KBM-7 (cell line): ENCODE measurements around the gene KCNC1.

Experiments
- DNase-seq: peaks from one replicate; pipeline ENCODE4 v3.0.0-alpha.2; 2015
- in situ Hi-C: fragments of 300-500 bp; cut with MboI; formaldehyde crosslinking; loops from 2 replicates; pipeline ENCODE4 v1.14.3; 2020; ENCODE audit warnings: low sequenced_read_pairs, low pct_unique_long_range_greater_than_20kb, mixed read lengths

KCNC1 gene

DNA sequence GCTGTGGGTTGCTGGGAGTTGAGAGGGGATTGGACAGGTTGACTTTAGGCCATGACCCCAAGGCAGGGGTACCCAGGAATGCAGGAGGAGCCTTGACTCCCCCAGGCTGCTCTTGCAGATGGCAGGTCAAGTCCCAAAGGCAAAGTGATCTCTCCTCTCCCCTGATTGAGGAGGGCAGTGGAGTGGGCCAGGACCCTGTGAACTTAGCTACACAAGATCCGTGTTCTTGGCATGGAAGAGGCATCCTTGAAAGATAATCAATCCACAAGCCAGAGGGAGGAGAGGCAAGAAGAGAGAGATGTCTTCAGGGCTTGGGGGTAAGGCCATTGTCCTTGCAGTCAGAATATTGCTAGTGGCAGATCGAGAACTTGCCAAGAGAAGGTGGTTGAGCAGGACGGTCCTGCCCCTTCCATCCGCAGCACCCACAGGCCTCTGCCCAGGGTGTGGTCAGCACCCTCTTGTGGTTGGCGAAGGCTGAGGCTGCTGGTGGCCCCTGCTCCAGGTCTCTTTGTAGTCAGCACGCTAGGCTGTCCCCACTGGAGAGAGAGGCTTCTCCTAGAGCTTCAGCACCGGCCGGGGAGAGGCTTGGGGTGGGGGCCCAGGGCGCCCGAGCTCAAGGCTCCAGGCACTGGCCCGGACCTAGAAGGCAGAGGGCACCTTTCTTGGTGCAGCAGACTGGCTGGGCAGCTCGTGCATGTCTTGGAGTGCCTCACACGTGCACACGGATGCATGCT, 45.4 kb downstream of the KCNC1 start:
- in situ Hi-C loops = no loop called here
- DNase-seq = no peak

DNA sequence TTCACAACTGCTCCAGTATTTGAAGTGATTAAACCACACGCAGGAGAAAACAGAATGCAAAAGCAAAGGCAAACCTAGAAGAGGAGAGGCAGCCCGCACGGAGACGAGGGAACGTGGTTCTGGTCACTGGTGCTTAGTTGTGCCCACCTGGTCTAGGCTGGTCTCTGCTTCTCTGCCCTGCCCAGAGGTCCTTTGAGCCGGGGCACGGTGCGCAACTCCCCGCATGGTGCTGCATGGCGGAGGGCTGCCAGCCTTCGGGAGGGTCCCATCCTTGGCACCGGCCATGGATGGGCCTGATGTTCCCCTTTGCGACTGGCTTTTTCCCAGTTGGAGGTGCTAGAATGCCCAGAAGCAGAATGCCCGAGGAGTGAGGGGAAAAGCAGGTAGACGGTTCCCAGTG, 46.1 kb downstream of the KCNC1 start:
- DNase-seq = no peak
- in situ Hi-C loops = no loop called here

DNA sequence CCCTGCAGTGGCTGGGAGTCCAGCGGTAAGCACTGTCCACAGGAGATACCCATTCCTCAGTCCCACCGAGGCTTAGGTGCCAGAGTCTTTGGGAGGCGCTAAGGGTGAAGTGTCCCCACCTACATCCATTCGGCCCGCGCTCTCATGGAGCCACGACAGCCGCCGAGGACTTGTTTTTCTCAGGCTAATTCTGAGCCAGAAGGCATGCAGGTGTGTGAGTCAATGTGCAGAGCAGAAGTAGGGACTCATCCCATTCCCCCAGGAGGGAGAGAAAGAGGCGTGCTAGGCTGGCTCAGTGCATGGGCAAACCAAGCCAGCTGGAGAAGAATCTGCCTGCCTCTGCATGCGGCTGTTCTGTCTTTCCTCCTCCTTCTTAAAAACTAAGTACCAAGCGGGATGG, 46.6 kb downstream of the KCNC1 start:
- in situ Hi-C loops = no loop called here

DNA sequence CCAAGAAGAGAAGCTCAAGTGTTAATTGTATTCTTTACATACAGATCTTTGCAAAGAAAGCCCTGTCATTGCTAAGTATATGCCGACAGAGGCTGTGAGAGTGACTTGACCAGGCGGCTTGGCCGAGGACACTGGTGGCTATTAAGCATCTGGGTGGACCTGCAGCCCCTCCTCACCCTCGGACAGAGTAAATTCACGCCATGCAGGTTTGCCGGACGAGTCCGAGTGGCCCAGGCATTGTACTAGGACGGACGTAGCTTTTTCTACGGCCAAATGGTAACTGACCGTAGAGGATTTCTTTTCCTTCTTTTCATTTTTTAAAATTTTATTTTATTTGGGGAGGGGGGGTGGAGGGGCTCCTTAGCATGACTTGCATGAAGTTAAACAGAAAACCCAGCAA, 47.0 kb downstream of the KCNC1 start:
- in situ Hi-C loops = no loop called here

More for the DNA sequence above, 46.6 kb downstream of the KCNC1 start:
- no peak for DNase-seq

DNA sequence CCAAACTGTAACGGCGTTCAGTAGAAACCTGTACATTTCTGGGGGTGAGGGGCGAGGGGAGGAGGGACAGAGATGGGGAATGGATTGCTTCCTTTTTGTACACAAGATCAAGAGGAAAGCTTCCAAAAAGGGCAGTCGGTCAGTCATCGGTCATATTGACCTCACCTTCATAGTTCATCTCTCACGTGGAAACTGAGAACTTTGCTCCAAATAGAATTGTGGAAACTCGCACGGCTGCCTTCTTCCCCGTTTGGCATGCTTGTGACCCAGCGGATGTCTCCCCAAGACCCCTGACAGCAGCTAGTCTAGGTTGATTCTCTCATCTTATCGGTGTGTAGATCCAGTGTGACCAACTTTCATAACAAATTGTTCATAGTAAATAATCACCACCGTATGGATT, 47.6 kb downstream of the KCNC1 start:
- in situ Hi-C loops = no loop called here
- DNase-seq = no peak

More for the DNA sequence above, 47.0 kb downstream of the KCNC1 start:
- no peak for DNase-seq

DNA sequence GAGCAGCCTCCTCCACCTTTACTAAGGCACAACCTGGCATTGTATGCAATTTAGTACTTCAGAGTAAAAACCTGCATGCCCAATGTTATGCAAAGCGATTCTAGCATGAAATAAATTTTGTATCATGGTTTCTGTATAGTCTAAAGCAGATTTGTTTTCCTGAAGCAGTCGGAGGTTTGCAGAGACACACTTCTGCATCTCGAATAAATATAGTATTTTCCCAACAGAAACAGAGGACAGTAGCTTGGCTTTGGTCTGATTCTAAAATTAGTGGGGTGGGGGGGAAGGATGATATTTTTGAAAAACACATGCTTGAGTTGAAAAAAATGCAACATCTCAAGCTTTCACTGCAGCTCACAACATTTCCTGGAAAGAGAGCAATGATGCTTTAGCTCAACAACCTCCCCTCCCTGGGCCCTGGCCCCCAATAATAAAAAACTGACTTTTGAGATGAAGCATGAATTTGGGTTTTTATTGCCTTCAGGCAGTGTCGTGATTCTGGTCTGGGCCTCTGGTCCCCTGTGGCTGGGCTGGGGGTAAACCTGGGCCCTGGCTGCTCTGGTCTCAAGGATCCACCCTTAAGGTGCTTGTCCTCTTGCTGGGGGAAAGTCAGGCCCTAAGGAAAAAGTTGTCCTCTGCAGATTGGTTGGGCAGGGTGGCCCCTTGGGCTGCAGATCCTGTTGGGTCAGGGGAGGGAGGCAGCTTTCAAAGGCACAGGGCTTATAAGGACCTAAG, 48.2 kb downstream of the KCNC1 start:
- in situ Hi-C loops = no loop called here
- no peak for DNase-seq

DNA sequence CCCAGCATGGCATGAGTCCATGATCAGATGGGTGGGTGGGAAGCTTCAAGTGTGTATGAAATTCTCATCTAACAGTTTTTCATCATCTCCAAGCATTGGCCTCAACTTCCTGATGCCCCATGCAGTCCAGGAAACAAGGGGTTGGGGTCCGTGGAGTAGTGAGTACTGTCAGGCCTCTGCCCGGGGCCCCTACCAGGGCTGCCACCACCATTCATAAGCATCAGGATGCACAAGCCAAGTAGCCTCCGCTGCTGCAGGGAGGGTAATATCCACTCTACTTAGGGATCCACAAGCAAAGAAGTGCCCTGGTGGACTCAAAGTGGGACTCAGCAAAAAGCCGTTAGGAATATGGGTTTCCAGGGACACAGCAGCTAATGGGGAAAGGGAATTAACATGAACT, 49.3 kb downstream of the KCNC1 start:
- in situ Hi-C loops = no loop called here
- DNase-seq = no peak

DNA sequence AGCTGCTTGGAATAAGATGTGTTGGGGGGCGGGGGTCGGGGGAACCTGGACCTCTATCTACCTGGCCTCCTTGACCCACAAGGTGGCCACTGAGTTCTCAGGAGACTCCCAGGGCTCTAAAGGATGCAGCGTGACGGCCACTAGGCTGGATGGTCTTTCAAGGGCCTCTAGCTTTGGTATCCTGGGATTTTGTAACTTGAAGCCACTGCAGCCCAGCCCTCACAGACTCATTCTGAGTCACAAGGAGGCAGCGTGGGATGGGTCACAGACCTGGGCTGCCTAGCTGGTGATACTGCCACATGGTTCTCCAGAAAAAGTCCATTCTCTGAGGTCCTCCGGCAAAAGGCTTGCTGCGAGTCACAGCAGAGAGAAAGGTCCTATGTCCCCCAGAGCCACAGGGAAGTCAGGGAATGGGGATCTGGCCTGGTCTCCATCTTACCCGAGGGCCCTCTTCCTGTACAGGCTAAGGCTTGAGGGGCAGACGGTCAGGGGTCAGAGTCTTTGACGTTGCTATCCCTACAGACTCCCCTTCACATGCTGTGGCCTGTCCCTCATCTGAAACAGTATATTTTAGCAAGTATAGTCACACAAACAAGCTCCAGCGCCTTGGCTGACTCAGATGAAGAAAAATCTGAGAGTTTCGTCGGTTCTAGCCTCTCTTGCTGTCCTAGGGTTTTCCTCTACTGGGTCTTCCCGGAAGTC, 52.4 kb downstream of the KCNC1 start:
- DNase-seq = no peak
- in situ Hi-C loops = no loop called here

DNA sequence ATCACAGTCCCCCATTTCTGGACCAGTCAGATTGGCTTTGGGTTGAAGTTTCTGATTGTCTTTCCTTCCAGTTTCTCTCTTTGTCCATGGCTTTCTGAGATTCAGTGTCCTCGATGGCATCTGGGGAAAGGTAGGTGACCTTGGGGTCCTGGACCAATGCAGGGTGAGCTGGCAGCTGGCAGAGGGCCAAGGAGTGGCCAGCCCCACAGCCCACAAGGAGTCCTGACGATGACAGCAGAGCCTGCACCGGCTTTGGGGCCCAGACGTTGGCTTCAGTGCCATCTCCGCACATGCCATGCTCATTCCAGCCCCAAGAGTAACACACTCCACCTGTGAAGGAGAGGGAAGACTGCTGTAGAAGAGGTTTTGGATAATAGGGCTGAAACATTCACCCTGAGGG, 53.5 kb downstream of the KCNC1 start:
- in situ Hi-C loops = no loop called here
- DNase-seq = no peak

DNA sequence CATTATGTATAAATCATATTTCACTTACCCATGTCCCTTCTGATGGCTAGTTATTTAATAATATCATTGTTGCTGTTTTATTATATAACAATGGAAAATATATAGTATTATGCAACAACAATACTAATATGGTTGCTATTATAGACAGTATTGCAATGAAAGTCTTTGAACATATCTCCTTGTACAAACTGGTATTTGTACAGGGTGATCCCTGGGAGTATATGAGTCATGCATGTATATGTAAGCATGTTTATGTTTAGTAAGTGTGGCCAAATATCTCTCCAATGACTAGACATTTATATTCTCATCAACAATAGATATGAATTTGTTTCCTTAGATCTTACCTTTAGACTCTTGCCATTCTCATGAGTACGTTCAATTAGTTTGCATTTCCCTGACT, 55.9 kb downstream of the KCNC1 start:
- in situ Hi-C loops = no loop called here
- DNase-seq = no peak

DNA sequence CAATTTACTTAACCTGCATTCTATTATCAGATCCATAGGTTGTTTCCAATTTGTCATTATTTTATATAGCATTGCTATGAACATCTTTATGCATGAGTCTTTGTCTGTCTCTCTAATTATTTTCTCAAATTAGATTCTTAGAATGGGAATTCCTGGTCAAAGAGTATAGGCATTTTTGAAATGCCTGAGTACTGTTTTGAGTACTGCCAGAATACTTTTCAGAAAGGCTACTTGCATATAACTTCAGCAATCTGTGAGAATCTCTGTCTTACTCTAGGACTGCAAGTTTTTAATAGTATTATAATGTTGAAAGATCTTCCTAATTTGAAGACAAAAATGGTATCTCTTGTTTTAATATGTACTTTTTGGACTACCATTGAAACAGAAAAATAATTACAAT, 56.6 kb downstream of the KCNC1 start:
- DNase-seq = no peak
- in situ Hi-C loops = no loop called here

DNA sequence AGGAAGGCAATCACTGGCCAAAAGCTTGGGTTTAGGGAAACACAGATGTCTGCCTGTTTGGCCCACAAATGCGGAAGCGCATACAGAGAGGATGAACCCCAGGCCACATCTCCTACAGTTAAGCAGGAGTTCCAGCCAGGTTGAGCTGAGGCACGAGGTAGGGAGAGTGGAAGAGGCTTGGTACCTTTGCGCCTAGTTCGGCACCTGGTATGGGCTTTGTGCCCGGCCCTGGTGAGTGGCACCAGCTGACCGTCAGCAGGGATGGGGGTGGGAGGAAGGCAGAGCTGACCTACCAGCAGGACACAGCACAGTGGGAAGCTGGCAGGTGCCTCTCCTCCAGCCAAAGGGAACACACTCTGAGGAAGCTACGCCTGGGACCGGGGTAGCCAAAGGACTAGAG, 57.6 kb downstream of the KCNC1 start:
- in situ Hi-C loops = no loop called here
- no peak for DNase-seq

DNA sequence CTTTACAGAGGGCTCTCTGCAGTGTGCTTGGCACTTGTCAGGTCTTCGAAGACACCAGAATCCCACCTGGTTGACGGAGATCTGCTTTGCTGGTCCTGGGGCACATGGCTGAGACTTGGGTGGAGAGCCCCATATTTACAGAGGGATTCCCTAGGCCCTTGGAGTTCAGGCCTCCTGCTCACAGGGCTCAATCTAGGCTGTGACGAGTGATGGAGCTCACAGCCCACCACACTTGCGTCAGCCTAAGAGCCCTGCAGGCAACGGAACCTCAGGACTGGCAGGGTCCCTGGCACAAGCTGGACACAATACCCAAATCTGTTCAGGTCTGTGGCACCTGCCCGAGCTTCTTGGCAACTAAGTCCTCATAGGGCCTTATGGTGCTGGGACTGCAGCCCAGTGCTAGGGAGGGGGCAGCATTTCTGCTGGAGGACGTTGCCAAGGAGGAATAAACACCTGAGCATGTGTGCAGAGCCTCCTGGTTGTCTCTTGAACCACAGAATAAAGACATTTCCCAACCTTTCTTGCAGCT, 59.1 kb downstream of the KCNC1 start:
- in situ Hi-C loops = no loop called here
- DNase-seq = no peak

DNA sequence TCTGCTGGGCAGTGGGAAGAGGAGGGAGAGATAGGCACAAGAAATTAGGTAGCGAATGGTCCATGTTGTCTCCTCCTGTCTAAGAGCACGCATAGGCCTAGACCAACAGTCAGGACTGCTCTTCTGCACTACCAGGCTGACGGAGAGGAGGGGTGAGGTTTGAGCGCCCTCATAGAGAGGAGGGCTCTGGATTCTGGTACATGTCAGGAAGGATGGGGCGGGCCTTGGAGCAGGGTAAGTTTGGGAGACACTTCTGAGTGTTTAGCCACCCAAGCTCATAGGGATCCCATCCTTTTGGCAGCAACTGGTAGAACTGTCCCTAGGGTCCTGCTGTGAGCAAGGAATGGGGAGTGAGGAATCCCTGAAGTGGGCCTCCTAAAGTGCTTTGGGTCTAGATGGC, 60.4 kb downstream of the KCNC1 start:
- in situ Hi-C loops = no loop called here
- no peak for DNase-seq

DNA sequence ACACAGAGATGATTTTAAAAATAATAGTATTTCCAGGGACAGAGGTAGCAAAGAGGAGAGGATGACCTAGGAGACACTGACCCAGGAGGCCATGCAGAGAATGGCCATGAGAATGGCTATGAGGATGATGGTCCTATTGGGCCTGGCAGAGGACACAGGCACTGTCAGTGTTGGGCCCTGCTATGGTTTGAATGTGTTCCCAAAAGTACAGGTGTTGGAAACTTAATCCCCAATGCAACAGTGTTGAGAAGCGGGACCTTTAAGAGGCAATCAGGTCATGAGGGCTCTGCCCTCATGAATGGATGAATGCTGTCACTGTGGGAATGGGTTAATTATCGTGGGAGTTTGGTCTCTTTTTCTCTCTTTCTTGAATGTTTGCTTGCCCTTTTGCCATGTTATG, 61.6 kb downstream of the KCNC1 start:
- in situ Hi-C loops = no loop called here
- no peak for DNase-seq

DNA sequence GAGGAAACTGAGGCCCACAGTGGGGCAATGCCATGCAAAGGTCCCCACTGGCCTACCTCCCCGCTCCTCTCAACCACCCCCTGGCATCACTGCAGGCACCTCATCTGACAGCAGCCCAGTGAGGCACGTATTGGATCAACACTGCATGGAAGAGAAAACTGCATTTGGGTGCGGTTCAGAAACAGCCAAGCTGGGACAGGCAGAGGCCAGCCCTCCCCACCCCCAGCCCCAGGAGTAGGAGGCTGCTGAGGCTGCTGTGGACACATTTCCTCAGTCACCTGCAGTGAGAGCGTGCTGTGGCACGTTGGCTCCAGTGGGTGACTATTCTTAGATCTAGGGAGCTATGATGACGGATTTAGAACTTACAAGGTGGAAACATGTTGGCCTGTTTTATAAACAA, 63.7 kb downstream of the KCNC1 start:
- no peak for DNase-seq
- in situ Hi-C loops = no loop called here

DNA sequence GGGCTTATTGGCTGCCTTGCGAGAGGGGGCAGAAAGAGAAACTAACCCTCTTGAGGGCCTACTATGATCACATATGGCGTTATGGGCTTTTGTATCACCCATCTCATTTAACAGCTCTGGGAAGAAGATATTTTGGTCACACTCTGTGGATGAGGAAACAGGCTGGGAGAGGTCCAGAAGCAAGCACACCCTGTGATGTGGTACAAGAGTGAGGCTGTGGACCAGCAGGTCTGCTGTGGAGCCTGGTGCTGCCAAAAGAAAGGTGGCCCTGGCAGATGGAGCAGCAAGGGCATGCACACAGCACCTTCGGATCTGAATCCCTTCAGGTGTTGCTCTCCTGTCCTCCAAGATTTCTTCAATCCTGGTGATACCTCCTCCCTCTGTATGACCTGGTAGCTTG, 64.1 kb downstream of the KCNC1 start:
- DNase-seq = no peak
- in situ Hi-C loops = no loop called here

DNA sequence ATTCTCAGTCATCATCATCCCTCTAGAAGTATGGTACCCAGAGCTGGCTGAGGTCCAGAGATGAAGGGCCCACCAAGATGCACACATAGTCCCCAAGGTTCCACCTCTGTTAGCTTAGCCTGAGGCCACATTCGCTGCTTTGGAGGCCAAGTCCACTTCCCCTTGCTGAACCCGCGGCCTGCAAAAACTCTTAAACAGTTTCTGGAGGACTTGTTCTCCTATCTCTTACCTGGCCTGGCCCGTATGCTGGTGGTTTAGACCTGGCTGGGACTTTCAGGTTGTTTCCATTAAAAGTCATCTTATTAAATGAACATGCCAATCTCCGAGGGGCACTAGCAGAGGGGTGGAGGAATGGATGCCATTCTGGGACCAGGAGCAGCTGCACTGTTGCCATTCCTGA, 64.6 kb downstream of the KCNC1 start:
- DNase-seq = no peak
- in situ Hi-C loops = no loop called here

DNA sequence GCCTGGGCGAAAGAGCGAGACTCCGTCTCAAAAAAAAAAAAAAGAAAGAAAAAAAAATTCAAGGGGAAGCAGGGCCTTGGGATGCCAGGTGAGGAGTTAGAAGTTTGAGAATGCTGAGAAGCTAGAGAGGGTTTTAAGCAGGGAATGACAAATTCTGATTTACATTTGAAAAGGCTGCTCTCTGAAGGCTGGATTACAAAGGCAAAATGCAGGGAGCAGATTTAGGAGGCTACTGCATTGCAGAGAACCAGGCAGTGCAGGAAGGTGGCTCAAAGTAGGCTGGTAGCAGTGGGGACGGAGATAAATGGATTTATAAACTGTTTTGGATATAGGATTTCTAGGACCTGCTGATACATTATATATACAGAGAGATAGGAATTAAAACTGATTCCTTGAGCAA, 66.6 kb downstream of the KCNC1 start:
- no peak for DNase-seq

DNA sequence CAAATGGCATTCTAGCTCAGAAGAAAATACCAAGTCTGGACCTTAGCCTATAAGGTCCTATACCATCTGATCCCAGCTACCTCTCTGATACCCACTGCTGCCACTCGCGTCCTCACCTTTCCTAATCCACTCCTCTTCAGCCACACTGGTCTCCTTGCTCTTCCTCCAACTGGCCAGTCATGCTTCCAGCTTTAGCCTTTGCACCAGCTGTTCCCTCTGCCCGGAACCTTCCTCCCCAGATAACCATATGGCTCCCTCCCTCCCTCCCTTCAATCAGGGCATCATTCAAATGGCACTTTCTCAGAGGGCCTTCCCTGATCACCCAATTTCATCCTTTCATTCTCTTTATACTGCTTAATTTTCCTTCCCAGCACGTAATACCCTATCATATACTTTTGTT, 67.9 kb downstream of the KCNC1 start:
- DNase-seq = no peak
- in situ Hi-C loops = no loop called here

More for the DNA sequence above, 66.6 kb downstream of the KCNC1 start:
- in situ Hi-C loops = no loop called here
